ENCODE results near the gene USH1G. TPM values are rescaled to one million over a fixed set of nuclear protein-coding genes. Genes with fewer than 3 reads are reported as not detected.
"Not testable (repeated sequence)": the region's sequence is repeated elsewhere in the genome, so short reads cannot be mapped to it uniquely, and the experiment has no call there.

USH1G gene
- total RNA-seq, 1 donor from 2014 or later, result not detected

DNA sequence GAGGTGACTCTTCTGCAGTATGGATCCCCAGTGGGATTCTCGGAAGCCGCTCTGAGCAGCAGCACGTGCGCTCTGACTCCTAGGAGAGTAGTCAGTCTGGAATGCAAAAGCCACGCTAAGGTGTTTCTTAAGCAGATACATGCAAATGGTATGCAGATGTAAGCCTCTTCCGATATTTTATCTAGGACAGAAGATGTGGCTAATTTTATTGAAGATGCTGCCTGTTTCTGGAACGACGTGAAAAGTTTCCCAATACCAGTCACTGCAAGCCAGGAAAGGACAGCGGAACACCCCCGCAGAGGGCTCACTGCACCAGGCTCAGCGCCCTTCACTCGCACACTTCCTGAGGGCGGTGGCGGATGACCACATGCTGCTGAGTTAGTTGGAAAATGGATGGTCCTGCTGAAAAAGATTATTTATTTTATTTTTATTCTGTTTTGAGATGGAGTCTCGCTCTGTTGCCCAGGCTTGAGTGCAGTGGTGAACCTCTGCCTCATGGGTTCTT lies 39.8 kb downstream of the USH1G start:
- ATAC-seq, result peak; percentile 37
- no peak for DNase-seq
- intact Hi-C loops (cut with micrococcal nuclease), result no loop called here

DNA sequence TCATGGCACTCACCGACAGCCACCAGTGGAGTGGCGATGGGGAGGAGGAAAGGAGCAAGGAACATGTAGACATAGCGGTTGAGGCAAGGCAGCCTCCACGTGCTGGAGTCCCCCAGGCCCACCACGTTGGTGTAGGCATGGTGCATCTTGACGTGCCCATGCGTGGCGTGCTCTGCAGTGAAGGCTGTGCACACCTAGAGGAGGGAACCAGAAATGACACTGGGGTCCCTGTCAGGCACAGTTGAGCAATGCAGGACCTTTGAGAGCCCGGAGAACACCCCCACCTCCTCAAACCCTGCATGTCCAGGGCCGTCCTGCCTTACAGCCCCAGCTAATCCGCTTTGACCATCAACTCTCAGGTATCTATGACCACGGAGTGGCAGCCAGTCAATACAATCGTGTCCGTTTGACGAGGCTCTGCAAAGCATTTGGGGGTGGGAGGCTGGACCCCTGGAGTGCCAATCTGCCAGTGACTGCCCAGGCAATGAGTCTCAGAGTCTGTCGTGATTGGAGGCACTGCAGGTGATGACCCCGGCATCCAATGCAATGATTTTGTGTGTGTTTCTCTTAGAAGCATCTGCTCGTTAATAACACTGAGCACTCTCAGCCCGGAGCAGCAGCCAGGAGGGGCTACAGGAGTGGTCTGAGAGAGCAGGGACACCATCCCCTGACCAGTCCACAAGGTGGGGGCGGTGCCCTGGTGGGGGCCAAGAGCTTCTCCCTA lies 40.4 kb downstream of the USH1G start:
- DNase-seq (no peak), ATAC-seq (no peak)
- intact Hi-C loops (cut with micrococcal nuclease), result no loop called here

DNA sequence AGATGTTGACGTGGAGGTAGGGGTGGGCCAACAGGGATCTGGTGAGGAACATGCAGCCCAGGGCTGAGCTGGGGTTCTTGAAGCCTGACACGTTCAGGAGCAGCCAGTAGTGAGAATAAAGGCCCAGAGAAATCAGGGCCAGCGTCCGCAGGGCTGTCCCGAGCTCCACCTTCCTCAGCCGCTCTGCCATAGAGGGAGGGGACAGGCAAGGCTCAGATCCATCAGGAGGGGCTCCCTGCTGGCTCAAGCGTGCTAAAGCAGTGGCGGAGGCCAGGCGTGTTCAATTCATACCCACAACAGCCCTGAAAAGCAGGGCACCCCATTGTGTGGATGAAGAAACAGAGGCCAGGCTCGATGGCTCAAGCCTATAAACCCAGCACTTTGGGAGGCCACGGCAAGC lies 42.0 kb downstream of the USH1G start:
- ATAC-seq (no peak), DNase-seq (no peak)
- intact Hi-C loops (cut with micrococcal nuclease), result no loop called here

DNA sequence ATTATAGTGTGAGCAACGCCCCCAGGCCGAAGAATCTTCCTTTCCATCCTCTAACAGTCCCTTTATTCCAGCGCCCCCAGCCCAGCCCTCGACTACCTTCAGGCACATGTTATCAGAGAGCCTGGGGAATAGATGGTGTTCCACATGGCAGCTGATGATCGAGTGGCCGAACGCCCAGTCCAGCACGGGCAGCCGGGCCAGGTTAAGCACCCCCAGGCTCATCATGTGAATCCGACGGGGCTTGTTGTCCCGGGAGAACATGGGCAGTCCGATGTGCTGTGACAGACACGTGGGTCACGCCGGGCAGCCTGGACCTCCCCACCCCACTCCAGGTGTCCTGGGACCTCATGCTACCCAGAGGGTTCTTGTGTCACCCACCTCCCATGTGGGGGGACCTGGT lies 43.7 kb downstream of the USH1G start:
- ATAC-seq (peak; percentile 7), DNase-seq (no peak)
- intact Hi-C loops (cut with micrococcal nuclease), result no loop called here

DNA sequence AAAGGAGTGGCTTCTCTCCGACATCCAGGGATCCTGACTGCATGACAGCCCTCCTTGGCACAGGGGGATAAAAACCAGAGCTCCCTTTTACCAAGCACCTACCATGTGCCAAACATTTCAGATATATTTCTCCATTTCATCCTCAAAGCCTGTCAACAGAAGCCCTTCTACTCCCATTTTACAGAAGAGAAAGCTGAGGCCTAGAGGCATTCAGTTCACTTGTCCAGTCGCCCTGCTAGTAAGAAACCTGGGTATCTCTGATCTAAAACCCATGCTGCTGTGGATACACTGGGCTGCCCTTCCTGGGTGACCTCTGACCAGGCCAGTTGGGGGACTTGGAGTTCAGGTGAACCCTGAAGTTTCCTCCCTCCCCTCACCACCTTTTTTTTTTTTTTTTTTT lies 44.4 kb downstream of the USH1G start:
- intact Hi-C loops (cut with micrococcal nuclease), result no loop called here
- no peak for ATAC-seq
- DNase-seq, result no peak

DNA sequence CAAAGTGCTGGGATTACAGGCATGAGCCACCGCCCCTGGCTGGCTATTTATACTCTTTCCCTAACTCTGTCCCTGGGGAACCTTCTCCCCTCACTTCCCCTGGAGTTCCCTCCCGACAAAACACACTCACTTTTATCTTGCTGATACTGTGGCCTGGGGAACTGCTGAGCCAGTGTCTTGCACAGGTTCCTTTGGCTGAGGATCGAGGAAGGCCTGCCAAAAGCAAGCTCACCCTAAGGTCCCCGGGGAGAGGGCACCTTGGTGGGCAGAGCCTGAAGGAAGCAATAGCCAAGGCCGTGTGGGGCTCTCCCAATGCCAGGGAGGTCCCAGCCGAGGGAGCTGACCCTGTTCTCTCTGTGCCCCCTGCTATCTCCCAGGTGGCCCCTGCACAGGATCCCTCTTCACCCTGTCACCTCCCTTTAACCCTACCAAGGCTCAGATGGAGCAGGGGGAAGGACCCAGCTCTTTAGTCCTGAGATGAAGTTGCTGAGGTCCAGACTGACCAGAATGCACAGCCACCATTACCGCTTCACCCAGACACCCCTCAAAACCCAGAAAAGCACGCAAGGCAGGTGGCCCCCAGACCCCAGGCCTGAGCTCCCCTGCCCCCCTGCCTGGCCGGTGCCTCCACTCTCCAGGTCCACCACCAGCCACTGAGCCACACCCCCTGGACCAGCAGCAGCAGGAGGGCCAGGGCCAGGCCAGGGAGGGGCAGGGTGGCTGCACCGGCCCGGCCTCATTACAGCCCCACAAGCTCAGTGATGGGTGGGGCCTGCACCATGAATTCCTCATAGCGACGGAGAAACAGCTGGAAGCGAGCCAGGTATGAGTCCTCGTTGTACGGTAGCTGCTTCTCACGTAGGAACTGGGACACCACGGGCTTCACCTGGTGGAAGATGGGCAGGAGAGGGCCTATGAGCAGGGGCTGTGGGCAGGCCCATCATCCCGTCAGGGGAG lies 45.2 kb downstream of the USH1G start:
- ATAC-seq, result peak; percentile 13
- intact Hi-C loops (cut with micrococcal nuclease), result no loop called here
- DNase-seq, result no peak

DNA sequence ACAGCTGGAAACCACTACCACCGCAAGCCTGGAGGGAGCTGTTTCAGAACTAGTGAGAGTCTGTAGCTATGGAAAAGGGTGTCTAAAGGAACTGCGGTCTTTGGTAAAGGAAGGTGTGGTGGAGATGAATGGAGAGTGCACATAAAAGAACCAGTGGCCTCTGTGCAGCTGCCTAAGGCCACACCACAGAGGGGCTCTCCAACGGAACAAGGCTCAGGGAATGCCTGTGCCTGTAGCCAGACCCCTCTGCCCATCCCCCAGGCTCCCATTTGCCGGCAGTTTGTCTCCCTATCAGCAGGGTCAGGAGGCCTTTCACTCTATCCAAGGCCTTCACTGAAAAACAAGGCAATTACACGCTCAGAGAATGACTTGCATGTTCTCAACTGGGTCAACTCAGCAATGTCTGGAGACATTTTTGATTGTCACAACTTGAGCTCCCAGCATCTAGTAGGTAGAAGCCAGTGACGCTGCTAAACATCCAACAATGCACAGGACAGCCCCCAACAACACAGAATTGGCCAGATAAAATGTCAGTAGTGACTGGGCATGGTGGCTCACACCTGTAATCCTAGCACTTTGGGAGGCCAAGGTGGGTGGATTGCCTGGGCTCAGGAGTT lies 47.0 kb downstream of the USH1G start:
- ATAC-seq (no peak), DNase-seq (no peak)
- intact Hi-C loops (cut with micrococcal nuclease), result no loop called here

DNA sequence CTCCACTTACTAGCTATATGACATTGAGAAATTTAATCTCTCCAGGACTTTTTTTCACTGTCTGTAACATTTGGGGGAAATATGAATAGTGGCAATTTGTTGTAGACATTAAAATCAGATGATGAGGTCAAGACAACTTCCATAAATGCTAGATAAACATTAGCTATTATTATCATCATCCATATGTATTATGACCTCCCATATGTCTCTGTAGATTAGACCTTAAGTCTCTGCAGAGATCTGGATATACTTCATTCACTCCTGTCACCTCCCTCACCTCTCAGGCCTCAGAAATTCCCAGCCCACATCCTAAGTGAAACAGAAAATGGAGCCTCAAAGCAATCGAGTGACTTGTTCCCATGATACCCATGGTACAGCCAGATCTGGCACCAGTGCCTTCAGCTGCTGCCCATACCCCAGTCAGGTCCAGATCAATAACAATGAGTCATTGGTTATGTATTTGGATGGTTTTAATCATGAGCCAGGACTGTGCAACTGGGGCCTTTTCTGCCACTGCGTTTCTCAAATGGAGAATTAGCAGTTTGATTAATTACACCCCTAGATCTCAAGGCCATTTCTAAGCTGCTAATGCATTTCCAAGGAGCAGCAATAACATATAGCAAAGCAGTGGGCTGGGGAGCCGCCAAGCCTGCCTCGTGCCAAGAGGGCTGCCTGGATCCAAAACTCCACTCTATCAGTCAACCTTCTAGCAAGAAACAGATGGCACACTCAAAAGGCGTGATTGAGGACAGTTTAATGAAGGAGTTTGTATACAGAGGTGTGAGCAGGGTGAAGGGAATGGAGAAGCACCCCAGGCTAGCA lies 47.7 kb downstream of the USH1G start:
- ATAC-seq (no peak), DNase-seq (no peak)
- intact Hi-C loops (cut with micrococcal nuclease), result no loop called here

DNA sequence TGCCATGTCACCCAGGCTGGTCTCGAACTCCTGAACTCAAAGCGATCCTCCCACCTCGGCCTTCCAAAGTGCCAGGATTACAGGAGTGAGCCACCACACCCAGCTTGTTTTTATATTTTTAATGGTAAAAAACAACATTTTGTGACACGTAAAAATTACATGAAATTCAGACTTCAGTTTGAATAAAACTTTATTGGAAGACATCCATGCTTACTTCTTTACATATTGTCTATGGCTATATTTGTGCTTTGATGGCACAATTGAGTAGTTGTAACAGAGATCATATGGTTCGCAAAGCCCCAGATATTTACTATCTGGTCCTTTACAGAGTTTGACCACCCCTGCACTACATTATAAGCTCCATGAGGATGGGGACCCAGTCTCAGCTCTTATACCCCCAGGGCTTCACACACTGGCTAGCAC lies 48.4 kb downstream of the USH1G start:
- DNase-seq, result no peak
- intact Hi-C loops (cut with micrococcal nuclease), result no loop called here
- ATAC-seq, result no peak

DNA sequence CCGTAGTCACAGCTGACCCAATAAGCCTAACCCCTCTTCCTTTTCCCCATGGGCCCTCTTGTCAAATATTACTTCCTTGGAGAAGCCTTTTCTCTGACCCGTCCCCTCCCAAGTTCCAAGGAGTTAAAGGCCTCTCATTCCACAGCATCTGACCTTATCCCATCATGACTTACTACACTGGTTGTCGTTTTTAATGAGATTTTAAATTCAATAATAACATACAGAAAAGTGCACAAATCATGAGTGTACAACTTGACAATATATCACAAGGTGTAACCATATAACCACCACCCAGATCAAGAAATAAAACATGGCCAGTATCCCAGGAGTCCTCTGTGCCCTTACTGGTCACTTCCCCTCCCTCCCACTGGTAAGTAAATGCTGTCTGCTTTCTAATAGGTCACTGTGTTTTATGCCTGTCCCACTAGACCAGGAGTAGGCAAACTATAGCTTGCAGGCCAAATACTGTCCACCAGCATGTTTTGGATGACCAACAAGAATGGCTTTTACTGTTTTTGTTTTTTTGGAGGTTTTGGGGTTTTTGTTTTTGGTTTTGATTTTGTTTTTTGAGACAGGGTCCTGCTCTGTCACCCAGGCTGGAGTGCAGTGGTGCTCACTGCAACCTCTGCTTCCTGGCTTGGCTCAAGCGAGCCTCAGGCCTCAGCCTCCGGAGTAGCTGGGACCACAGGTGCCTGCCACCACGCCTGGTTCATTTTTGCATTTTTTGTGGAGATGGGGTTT lies 49.0 kb downstream of the USH1G start:
- DNase-seq (no peak), ATAC-seq (no peak)
- intact Hi-C loops (cut with micrococcal nuclease), result no loop called here

DNA sequence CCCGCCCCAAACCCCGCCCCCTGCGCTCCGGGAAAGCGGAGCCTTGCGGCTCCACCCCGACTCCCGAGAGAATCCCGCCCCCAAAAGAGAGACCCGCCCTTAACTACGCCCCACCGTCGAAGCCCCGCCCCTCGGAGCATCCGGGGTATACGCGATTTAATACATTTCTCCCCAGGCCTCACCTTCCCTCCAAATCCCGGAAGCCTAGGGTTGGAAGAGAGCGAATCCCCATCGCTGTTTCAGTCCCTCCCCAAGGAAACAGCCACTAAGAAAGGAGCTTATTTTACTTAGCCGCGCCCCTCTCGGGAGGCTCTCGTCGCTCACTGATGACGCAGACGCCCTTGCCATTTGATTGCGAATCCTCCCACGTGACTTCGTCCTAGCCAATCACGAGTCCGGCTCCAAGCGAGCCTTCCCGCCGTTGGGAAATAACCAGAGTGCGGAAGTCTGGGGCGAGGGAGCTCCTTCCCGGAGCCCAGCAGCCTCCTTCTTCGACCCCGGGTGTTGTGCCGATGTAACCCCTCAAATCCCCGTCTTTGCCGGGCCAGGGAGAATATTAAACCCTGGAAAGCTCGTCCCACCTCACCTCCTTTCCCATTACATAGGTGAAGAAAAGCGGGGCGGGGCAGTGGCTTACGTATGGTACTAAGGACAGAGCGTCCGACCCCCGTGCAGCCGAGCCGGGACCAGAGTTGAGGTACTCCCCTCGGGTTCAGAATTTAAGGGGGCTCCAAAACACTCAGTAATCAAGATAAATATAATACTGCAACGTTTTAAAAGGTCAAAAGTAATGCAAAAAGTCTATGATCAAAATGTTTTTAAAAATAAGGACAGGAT lies 49.8 kb downstream of the USH1G start:
- intact Hi-C loops (cut with micrococcal nuclease), result no loop called here
- ATAC-seq, result peak; percentile 94
- DNase-seq, result peak; percentile 99

DNA sequence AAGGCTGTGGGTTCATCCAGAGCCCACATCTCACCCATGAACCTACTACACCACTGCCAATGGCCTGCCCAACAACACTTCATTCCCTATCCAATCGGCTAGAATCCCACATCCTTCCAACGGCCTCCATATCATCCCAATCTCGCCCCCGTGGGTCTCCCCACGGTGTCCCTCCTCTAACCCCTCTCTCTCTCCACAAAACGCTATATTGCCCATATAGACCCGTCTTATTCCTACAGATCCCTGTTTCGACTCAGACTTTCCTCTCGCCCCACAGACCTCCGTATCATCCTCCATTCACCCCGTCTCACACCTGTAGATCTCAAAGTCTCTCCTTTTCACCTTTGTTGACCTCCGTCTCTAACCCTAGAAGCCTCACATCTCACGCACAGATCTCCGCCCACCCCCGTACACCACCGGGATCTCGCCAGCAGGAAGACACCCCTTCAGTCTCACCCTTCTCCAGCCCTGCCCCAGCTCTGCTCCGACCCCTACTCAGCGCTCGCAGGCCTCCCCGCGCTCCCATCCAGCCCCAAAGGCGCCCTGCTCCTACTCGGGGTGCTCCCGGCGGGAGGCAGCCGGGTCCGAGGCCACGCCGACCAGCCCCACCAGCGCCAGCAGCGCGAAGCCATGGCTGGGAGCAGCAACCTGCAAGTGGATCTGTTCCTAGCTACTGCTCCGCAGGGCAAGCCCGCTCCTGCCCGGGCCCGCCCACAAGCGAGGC lies 50.6 kb downstream of the USH1G start, which contains the start of gene FDXR:
TSS of gene FDXR (minus strand) at position 682 of the 724 bp plus-strand sequence. CDS start at position 632, 50 bp downstream.
- DNase-seq (no peak), ATAC-seq (no peak)
- intact Hi-C loops (cut with micrococcal nuclease), result no loop called here

DNA sequence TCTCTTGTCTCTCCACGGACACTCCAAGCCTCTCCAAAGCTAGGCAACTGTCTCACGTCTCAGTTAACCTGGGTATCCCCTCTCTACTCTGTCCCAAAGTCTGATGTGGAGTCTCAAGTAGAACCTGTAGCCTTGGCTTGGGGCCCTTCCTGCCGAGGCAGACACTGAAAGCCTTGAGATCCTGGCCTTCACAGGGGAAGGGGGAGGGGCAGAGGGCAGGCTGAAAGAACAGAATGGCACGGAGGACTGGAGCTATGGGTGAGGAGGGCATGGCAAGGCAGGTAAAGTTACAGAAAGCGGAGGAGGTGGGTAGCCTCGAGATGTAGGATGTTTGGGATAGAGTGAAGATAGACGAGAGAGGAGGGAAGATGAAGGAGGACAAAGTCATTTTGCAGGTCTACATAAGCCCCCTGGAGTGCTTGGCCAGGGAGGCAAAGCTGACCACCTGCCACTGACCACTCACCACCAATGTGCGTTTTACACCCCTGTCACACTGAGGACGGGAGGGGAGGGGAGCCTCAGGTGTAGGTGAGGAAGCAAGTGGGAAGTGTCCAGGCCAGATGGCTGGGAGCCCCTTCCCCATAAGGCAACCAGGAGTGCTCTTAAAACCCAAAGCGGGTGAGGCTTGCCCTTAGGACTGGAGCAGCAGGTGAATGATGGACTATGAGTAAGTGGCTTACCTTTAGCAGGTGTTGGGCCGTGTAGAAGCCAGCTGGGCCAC lies 51.5 kb downstream of the USH1G start:
- intact Hi-C loops (cut with micrococcal nuclease), result no loop called here
- no peak for DNase-seq
- ATAC-seq, result no peak

DNA sequence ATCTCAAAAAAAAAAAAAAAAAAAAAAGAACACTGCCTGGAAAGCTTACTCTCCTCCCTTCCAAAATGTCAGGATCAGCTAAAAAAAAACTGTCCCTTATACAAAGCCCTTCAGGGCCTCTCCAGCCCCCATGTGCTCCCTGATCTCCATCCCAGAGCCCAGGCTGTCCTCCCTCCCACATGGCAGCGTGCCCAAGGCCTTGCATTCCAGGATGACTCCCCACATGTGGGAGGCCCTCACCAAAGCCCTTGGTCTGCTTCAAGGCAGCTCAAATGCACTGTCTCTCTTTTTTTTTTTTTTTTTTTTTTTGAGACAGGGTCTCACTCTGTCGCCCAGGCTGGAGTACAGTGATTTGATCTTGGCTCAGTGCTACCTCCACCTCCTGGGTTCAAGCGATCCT lies 52.5 kb downstream of the USH1G start:
- DNase-seq (no peak), ATAC-seq (no peak)
- intact Hi-C loops (cut with micrococcal nuclease), result no loop called here

DNA sequence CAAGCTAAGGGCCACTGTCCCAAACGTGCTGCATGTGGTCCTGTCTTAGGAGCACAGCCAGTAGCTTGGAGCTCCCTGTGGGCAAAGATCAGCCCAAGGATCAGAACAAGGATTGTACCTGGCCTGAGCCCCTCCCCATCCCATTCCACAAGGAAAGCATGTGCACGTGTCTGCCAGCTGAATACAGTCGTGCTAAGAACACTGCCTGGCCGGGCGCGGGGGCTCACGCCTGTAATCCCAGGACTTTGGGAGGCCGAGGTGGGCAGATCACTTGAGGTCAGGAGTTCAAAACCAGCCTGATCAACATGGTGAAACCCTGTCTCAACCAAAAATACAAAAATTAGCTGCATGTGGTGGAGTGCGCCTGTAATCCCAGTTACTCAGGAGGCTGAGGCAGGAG lies 53.0 kb downstream of the USH1G start:
- intact Hi-C loops (cut with micrococcal nuclease); DNase-seq; ATAC-seq: not testable (repeated sequence)

DNA sequence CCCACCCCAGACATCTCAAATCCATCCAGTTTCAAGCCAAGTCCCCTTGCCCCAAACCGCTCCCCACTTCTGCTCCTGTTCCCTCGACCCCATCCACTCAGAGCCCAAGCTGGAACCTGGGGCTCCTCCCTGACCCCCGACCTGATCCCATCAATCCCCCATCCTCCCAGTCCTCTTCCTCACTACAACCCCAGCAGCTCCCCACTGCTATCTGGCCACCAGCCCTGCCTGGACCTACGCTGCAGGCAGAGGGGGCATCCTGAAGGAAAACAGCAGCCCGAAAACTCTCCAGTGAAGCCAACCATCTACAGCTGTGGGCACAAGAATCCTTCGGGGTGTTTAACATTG lies 54.2 kb downstream of the USH1G start:
- ATAC-seq (no peak), DNase-seq (no peak)
- intact Hi-C loops (cut with micrococcal nuclease), result no loop called here
